Lung microvascular endothelial cell (primary cell): Measurements from ENCODE around the gene B3GNT4. TPM values are rescaled to one million over a fixed set of nuclear protein-coding genes. Genes with fewer than 3 reads are reported as not detected.
A peak's percentile ranks its signal among the peaks of the same experiment; 100 is the strongest.
"Not testable (repeated sequence)": the region's sequence is repeated elsewhere in the genome, so short reads cannot be mapped to it uniquely, and the experiment has no call there.

Experiments used
- DNase-seq, 2 donors: peaks; one replicate each; pipeline versions ENCODE4 v3.0.0 to v3.0.0-alpha.2; 2010; ENCODE audit warnings: low read depth in 2 of 2
- total RNA-seq: library from RNA; depleted of rRNA; stranded (reverse); fragments of >200 nt; gene quantifications from 2 replicates; pipeline ENCODE4 v1.2.1, GENCODE V29; 2014

B3GNT4 gene
- under 0.01 and 0.20 TPM in 2 replicates for total RNA-seq

- DNase-seq, result peak; percentile 49 to 54
Observed at GRCh38 chr12:122203301-122204166, at the start of gene B3GNT4. TSS of gene B3GNT4 (plus strand) at chr12:122203709. CDS start at chr12:122204619, 910 bp downstream.

GRCh38 chr12:122155705-122156104 is 47.8 kb upstream of the B3GNT4 start:
- no peak for DNase-seq

GRCh38 chr12:122158700-122159285 is 44.7 kb upstream of the B3GNT4 start:
- no peak for DNase-seq

GRCh38 chr12:122159882-122160281 is 43.6 kb upstream of the B3GNT4 start:
- DNase-seq, result no peak

DNA sequence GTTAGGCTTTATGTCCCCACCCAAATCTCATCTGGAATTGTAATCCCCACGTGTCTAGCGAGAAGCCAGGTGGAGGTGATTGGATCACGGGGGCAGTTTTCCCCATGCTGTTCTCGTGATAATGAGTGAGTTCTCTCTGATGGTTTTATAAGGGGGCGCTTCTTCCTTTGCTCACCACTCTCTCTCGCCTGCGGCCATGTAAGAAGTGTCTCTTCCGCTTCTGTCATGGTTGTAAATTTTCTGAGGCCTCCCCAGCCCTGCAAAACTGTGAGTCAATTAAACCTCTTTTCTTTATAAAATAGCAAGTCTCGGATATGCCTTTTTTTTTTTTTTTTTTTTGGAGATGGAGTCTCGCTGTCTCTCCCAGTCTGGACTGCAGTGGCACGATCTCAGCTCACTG is 42.7 kb upstream of the B3GNT4 start:
- DNase-seq, result no peak

GRCh38 chr12:122161682-122162081 is 41.8 kb upstream of the B3GNT4 start:
- DNase-seq, result no peak

GRCh38 chr12:122162976-122163375 is 40.5 kb upstream of the B3GNT4 start:
- no peak for DNase-seq

DNA sequence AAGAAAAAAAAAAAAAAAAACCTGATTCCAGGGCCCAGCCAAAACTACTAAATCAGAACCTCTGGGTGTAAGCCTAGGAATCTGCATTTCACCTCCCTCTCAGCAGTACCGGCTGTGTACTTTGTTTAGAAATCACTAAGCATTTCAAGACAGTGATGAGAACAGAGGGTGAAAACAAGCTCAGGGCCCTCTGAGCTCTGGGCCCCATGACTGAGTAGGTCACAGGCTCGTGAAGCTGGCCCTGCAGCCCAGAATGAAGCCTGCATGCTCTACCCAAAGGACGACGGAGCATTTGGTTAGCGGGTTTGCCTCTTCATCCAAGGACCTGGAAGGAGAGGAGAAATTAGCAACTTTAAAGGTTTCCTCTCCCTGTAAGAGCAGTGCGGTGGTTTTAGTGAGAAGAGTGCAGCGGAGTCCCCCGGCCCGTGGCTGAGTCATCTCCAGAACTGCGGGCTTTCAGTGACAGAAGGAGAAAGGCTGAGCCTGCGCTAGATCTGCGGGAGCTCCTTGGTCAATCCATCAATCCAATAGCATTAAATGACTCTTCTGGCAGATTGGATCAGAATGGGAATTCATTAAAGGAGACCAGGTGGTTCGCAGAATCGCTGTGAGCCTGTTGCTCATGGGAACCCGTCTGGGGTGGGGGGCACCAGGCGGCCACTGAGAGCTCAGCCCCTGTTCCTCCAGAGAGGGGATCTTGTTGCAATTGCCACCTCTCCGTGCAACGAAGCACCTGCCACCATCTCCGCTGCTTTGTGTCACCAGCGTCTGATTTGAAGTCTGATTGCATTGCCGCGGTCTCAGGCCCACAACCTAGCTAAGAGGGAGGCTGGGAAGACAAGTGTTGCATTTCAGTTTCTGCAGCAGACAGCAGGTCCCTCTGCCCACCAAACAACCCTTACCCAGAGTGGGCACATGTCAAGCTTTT is 36.8 kb upstream of the B3GNT4 start:
- DNase-seq, result no peak

DNA sequence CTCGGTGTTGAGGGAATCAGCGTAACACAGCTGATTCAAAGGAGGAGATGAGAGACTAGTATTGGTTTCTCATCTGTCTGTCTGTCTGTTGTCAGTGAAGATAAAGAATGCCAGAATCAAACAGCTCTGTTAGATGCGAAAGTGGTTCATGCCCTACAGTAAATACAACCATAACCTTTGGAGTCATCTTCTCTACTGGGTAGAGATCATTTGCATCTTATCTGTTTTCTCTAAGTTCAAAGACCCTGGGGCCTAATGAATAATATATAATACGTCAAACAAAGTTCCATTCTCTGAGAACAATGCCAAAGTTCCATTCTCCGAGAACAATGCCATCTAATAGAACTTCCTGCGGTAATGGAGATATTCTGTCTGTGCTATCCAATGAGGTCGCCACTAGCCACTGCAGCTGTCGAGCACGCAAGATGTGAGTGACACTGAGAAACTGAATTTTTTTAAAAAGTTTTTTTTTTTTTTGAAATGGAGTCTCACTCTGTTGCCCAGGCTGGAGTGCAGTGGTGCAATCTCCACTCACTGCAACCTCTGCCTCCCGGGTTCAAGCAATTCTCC is 36.1 kb upstream of the B3GNT4 start:
- DNase-seq, result peak; percentile 36 to 65

DNA sequence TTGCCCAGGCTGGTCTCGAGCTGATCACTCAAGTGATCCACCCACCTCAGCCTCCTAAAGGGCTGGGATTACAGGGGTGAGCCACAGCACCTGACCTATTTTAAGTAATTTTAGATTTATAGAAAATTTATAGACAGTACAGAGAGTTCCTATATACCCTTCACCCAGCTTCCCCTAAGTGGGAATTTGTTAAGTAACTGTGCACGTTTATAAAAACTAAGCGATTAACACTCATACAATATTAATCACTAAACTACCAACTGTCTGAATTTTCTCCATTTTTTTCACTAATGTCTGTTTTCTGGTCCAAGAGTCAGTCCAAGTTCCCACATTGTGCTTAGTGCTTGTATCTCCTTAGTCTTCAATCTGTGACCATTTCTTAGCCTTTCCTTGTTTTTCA is 35.0 kb upstream of the B3GNT4 start:
- no peak for DNase-seq

DNA sequence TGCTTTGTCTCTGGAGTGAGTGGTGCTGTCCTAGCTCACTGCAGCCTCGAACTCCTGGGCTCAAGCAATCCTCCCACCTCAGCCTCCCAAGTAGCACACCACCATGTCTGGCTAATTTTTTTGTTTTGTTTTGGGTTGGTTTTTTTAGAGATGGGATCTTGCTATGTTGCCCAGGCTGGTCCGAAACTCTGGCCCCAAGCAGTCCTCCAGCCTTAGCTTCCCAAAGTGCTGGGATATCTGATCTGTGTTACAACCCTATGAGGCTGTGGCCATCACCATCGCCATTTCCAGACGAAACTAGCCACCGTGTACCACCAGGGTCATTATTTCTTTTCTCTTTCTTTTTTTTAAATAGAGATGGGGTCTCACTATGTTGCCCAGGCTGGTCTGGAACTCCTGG is 32.1 kb upstream of the B3GNT4 start:
- DNase-seq, result no peak

GRCh38 chr12:122172262-122172939 is 31.1 kb upstream of the B3GNT4 start:
- DNase-seq, result no peak

GRCh38 chr12:122174155-122174845 is 29.2 kb upstream of the B3GNT4 start, which contains the start of gene IL31:
TSS of gene IL31 (minus strand) at chr12:122174221. CDS start at chr12:122174172, 49 bp downstream.
- DNase-seq, result no peak

- DNase-seq, result not testable (repeated sequence)
Observed at GRCh38 chr12:122176473-122176872, 27.0 kb upstream of the B3GNT4 start.

- peak; percentile 46 to 50 for DNase-seq
Observed at GRCh38 chr12:122182887-122183587, 20.5 kb upstream of the B3GNT4 start, which contains the start of gene LRRC43. TSS of gene LRRC43 (plus strand) at chr12:122183123. CDS start at chr12:122183145, 22 bp downstream.

DNA sequence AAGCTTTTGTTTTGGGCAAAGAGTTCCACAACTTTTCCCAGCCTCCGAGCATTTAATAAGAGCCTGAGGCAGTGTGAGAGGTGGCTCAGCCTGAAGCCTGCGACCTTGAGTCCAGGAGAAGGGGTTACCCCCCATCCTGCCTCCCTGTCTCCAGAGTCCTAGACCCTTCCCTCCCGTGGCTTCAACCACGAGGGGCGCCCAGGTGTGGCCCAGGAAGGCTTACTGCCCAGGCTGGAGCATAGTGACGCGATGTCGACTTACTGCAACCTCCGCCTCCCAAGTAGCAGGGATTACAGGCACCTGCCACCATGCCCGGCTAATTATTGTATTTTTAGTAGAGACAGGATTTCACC is 19.9 kb upstream of the B3GNT4 start:
- no peak for DNase-seq

- no peak for DNase-seq
Observed at GRCh38 chr12:122184517-122184916, 19.0 kb upstream of the B3GNT4 start.

DNA sequence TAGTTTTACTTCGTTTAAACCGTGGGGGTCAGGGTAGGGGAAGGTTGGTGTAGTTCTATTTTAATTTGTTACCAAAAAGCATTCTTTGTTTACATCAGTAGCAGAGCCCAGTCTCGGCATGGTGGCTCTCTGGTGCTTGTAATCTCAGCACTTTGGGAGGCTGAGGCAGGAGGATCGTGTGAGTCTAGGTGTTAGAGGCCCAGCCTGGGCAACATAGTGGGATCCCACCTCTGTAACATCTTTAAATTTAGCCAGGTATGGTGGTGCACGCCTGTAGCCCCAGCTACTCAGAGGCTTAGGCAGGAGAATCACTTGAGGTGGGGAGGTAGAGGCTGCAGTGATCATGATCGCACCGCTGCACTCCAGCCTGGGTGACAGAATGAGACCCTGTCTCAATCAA is 18.4 kb upstream of the B3GNT4 start:
- DNase-seq, result no peak

GRCh38 chr12:122185494-122186082 is 17.9 kb upstream of the B3GNT4 start:
- DNase-seq, result no peak
